HG03064 (cell line): ENCODE data around the gene CCDC148.
"Not testable (repeated sequence)": the region's sequence is repeated elsewhere in the genome, so short reads cannot be mapped to it uniquely, and the experiment has no call there.

Source experiments
- ATAC-seq: cut with Tn5 transposase; IDR thresholded peaks from one replicate; pipeline ENCODE4 v1.9.1; 2021; ENCODE audit warnings: low read depth; ENCODE audit not compliant: unreplicated experiment

The CCDC148 gene

GRCh38 chr2:158443606-158444005 lies 12.9 kb downstream of the CCDC148 start:
- no peak for ATAC-seq

GRCh38 chr2:158439062-158439461 lies 17.5 kb downstream of the CCDC148 start:
- ATAC-seq = not testable (repeated sequence)

- not testable (repeated sequence) for ATAC-seq
Measured at GRCh38 chr2:158433716-158434115, 22.8 kb downstream of the CCDC148 start.

GRCh38 chr2:158432117-158432516 lies 24.4 kb downstream of the CCDC148 start:
- ATAC-seq = no peak

- no peak for ATAC-seq
Measured at GRCh38 chr2:158414538-158414937, 42.0 kb downstream of the CCDC148 start.

- no peak for ATAC-seq
Measured at GRCh38 chr2:158413581-158413980, 43.0 kb downstream of the CCDC148 start.

GRCh38 chr2:158412206-158412605 lies 44.3 kb downstream of the CCDC148 start:
- no peak for ATAC-seq

- ATAC-seq = no peak
Measured at GRCh38 chr2:158411748-158412147, 44.8 kb downstream of the CCDC148 start.

GRCh38 chr2:158410132-158410531 lies 46.4 kb downstream of the CCDC148 start:
- no peak for ATAC-seq

GRCh38 chr2:158407031-158407430 lies 49.5 kb downstream of the CCDC148 start:
- no peak for ATAC-seq

- no peak for ATAC-seq
Measured at GRCh38 chr2:158405341-158405740, 51.2 kb downstream of the CCDC148 start.

- no peak for ATAC-seq
Measured at GRCh38 chr2:158403237-158403636, 53.3 kb downstream of the CCDC148 start.

GRCh38 chr2:158402665-158403064 lies 53.9 kb downstream of the CCDC148 start:
- no peak for ATAC-seq

GRCh38 chr2:158395166-158395565 lies 61.4 kb downstream of the CCDC148 start:
- no peak for ATAC-seq

- ATAC-seq = no peak
Measured at GRCh38 chr2:158394453-158394852, 62.1 kb downstream of the CCDC148 start.

GRCh38 chr2:158393886-158394285 lies 62.7 kb downstream of the CCDC148 start:
- ATAC-seq = no peak

GRCh38 chr2:158392687-158393086 lies 63.9 kb downstream of the CCDC148 start:
- ATAC-seq = no peak

- ATAC-seq = no peak
Measured at GRCh38 chr2:158391876-158392275, 64.7 kb downstream of the CCDC148 start.

- ATAC-seq = no peak
Measured at GRCh38 chr2:158391361-158391760, 65.2 kb downstream of the CCDC148 start.

- no peak for ATAC-seq
Measured at GRCh38 chr2:158388159-158388558, 68.4 kb downstream of the CCDC148 start.

GRCh38 chr2:158385646-158386045 lies 70.9 kb downstream of the CCDC148 start:
- ATAC-seq = no peak

- no peak for ATAC-seq
Measured at GRCh38 chr2:158381978-158382377, 74.6 kb downstream of the CCDC148 start.

- no peak for ATAC-seq
Measured at GRCh38 chr2:158381205-158381604, 75.3 kb downstream of the CCDC148 start.
